ENCODE data around the gene OR6P1. TPM values are rescaled to one million over a fixed set of nuclear protein-coding genes. Genes with fewer than 3 reads are reported as not detected.

OR6P1 gene
- total and polyA plus RNA-seq, 5 donors = not detected

DNA sequence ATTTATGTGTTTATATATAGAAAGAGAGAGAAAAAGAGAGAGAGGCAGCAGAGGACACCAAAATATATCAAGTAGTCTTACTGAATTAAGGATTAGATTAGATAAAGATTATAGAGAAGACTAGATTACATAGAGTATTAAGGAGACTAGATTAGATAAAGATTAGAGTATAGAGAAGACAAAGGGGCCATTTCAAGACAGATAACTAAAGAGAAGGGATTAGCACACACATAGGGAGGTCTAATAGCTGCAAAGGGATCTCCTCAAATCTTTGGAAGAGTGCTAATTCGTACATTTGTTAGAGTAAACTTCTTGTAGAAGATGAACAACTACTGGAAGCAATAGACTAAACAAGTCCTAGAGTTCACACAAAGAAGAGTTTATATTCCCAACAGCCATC is 50.4 kb downstream of the OR6P1 start:
- 75% methylated on average over 1 of the region's 1 CpG for WGBS
- H3K4me1 ChIP-seq (ENCODE audit: control insufficient read depth, insufficient read depth, low read length) = no peaks in the 10 kb centered on the region
- H3K4me3 ChIP-seq (ENCODE audit: low read length) = no peak overlapping the region
- H3K27me3 ChIP-seq (ENCODE audit: control insufficient read depth, insufficient read depth) = no peaks in the 10 kb centered on the region
- no peak overlapping the region for H3K27ac ChIP-seq (ENCODE audit: low read length)
- DNase-seq (no peak), ATAC-seq (no peak)
- no peaks in the 10 kb centered on the region for H3K9me3 ChIP-seq (ENCODE audit: control insufficient read depth, low read length)
- intact Hi-C loops (cut with DNase I) = no loop called here

DNA sequence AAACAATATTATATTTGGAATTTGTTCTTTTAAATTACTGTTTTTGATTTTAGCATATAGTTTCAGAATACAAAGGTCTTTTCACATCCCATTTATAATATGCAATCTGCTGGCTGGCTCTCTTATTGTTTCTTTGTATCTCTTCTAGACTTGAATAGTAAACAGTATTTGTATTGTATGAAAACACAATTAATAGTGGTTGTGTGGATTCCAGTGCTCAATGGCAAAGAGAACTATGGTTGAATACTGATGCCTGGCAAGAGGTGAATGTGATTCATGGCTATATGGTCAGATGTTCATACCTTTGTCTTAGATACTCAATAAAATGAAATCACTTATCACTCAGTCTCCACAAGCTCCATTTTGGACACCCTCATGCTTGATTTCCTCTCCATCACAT is 53.4 kb downstream of the OR6P1 start:
- Histone ChIP-seq H3K4me3 (ENCODE audit: low read length) (no peak overlapping the region), H3K9me3 (ENCODE audit: control insufficient read depth, low read length) (no peaks in the 10 kb centered on the region), H3K27ac (ENCODE audit: low read length) (no peak overlapping the region), H3K4me1 (ENCODE audit: control insufficient read depth, insufficient read depth, low read length) (no peaks in the 10 kb centered on the region), H3K27me3 (ENCODE audit: control insufficient read depth, insufficient read depth) (no peaks in the 10 kb centered on the region)
- DNase-seq (no peak), ATAC-seq (no peak)
- intact Hi-C loops (cut with DNase I) = no loop called here

Other genes starting within 250 kb of the OR6P1 start
- not detected for gene CD1B, start 239.0 kb downstream of the OR6P1 start, total RNA-seq
- not detected for gene CD1B, start 239.0 kb downstream of the OR6P1 start, polyA plus RNA-seq
- under 1 TPM in 2 of 4 donors, not detected in 2; 0.29 to 0.59 TPM for gene CD1E, start 216.7 kb downstream of the OR6P1 start, total RNA-seq
- not detected for gene CD1E, start 216.7 kb downstream of the OR6P1 start, polyA plus RNA-seq
- not detected for gene OR10T2, start 171.1 kb downstream of the OR6P1 start, total RNA-seq
- gene OR10T2, start 171.1 kb downstream of the OR6P1 start, polyA plus RNA-seq = not detected
- not detected for gene OR10K2, start 144.3 kb downstream of the OR6P1 start, total RNA-seq
- not detected for gene OR10K2, start 144.3 kb downstream of the OR6P1 start, polyA plus RNA-seq
- not detected for gene OR10K1, start 108.7 kb downstream of the OR6P1 start, total RNA-seq
- gene OR10K1, start 108.7 kb downstream of the OR6P1 start, polyA plus RNA-seq = not detected
- not detected for gene OR10R2, start 98.4 kb downstream of the OR6P1 start, total RNA-seq
- not detected for gene OR10R2, start 98.4 kb downstream of the OR6P1 start, polyA plus RNA-seq
- not detected for gene OR6Y1, start 16.2 kb downstream of the OR6P1 start, total RNA-seq
- gene OR6Y1, start 16.2 kb downstream of the OR6P1 start, polyA plus RNA-seq = not detected
- gene OR10X1, start 9.3 kb upstream of the OR6P1 start, total RNA-seq = not detected
- not detected for gene OR10X1, start 9.3 kb upstream of the OR6P1 start, polyA plus RNA-seq
- gene OR10Z1, start 34.7 kb upstream of the OR6P1 start, total RNA-seq = not detected
- gene OR10Z1, start 34.7 kb upstream of the OR6P1 start, polyA plus RNA-seq = not detected
- not detected for gene SPTA1, start 116.1 kb upstream of the OR6P1 start, total RNA-seq
- gene SPTA1, start 116.1 kb upstream of the OR6P1 start, polyA plus RNA-seq = not detected
- not detected for gene OR6K2, start 130.1 kb upstream of the OR6P1 start, total RNA-seq
- gene OR6K2, start 130.1 kb upstream of the OR6P1 start, polyA plus RNA-seq = not detected
- not detected for gene OR6K3, start 150.1 kb upstream of the OR6P1 start, total RNA-seq
- not detected for gene OR6K3, start 150.1 kb upstream of the OR6P1 start, polyA plus RNA-seq
- not detected for gene OR6K6, start 184.1 kb upstream of the OR6P1 start, total RNA-seq
- not detected for gene OR6K6, start 184.1 kb upstream of the OR6P1 start, polyA plus RNA-seq
- not detected for gene OR6N1, start 201.6 kb upstream of the OR6P1 start, total RNA-seq
- not detected for gene OR6N1, start 201.6 kb upstream of the OR6P1 start, polyA plus RNA-seq
- gene OR6N2, start 210.6 kb upstream of the OR6P1 start, total RNA-seq = not detected
- gene OR6N2, start 210.6 kb upstream of the OR6P1 start, polyA plus RNA-seq = not detected

Data from right cardiac atrium (tissue), 5 donors.